ENCODE measurements around the gene KLRC2.
"Not testable (repeated sequence)": the region's sequence is repeated elsewhere in the genome, so short reads cannot be mapped to it uniquely, and the experiment has no call there.

Gene KLRC2

DNA sequence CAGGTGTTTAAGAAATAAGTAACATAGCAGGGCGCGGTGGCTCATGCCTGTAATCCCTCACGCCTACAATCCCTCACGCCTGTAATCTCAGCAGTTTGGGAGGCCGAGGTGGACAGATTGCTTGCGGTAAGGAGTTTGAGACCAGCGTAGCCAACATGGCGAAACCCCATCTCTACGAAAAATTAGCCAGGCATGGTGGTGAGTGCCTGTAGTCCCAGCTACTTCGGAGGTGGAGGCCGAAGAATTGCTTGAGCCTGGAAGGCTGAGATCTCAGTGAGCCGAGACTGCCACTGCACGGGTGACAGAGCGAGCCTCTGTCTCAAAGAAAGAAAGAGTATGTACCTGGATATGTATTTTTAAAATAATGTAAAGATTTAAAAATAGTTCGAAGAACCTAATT, 39.6 kb downstream of the KLRC2 start:
- H3K27me3 ChIP-seq (ENCODE audit: insufficient read depth, low read length); H3K9me3 ChIP-seq (ENCODE audit: low read length): not testable (repeated sequence)

GRCh38 chr12:10395390-10395998, 40.3 kb downstream of the KLRC2 start:
- no peaks in the 10 kb centered on the region for H3K27me3 ChIP-seq (ENCODE audit: insufficient read depth, low read length)
- no peak overlapping the region for H3K4me3 ChIP-seq (ENCODE audit: low read length)
- no peak overlapping the region for H2AFZ ChIP-seq (ENCODE audit: low read depth, low read length)
- H3K36me3 ChIP-seq (ENCODE audit: insufficient read depth, low read length): no peaks in the 10 kb centered on the region
- no peaks in the 10 kb centered on the region for H3K9me3 ChIP-seq (ENCODE audit: low read length)
- no peaks in the 10 kb centered on the region for H3K4me1 ChIP-seq (ENCODE audit: insufficient read depth, low read length)

More for the DNA sequence above, 39.6 kb downstream of the KLRC2 start:
- H3K4me1 ChIP-seq (ENCODE audit: insufficient read depth, low read length); H2AFZ ChIP-seq (ENCODE audit: low read depth, low read length); H3K4me3 ChIP-seq (ENCODE audit: low read length); H3K36me3 ChIP-seq (ENCODE audit: insufficient read depth, low read length): not testable (repeated sequence)

GRCh38 chr12:10394531-10395152, 41.2 kb downstream of the KLRC2 start:
- H3K36me3 ChIP-seq (ENCODE audit: insufficient read depth, low read length); H3K4me1 ChIP-seq (ENCODE audit: insufficient read depth, low read length); H2AFZ ChIP-seq (ENCODE audit: low read depth, low read length); H3K9me3 ChIP-seq (ENCODE audit: low read length); H3K4me3 ChIP-seq (ENCODE audit: low read length); H3K27me3 ChIP-seq (ENCODE audit: insufficient read depth, low read length): not testable (repeated sequence)

DNA sequence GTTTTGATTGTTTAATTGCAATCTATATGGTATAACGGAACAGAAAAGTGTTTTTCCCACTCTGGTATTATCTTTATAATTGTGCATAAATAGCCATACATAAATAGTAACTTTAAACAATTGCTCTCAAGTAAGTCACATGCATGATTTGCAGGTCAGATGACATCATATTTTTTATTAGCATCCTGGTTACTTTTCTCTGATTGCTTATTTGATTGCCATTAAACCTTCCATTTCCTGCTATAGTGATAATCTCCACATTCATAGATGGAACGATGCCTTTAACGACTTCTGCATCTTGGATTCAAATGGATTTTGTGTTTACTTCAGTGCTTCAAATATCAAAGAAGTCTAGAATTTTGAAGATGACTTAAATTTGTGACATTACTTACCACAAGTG, 42.5 kb downstream of the KLRC2 start:
- Histone ChIP-seq H3K4me1 (ENCODE audit: insufficient read depth, low read length) (no peaks in the 10 kb centered on the region), H3K36me3 (ENCODE audit: insufficient read depth, low read length) (no peaks in the 10 kb centered on the region), H3K4me3 (ENCODE audit: low read length) (no peak overlapping the region), H3K9me3 (ENCODE audit: low read length) (no peaks in the 10 kb centered on the region), H3K27me3 (ENCODE audit: insufficient read depth, low read length) (no peaks in the 10 kb centered on the region), H2AFZ (ENCODE audit: low read depth, low read length) (no peak overlapping the region)

DNA sequence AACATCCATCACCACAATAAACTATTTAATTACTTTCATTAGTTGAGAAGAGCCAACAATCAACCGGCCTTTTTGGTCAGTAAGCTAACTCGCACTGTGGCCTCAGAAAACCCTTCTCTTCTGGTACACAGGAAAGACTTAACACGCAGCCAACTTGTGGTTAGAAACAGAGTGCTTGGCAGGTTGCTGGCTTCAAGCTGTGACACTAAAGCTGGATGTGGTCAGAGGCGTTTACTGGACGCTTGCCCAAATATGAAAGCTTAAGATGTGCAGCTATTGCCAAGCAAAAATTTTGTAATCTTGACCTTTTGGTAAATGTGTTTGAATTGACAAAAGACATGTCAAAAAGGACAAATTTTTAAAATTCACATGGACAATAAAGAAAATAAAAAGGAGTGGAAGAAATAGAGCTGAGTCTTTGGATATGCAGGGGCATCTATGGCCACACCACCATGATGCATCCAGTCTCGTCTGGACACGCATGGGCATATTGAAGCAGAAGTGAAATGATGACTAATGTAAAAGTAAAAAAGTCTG, 43.3 kb downstream of the KLRC2 start:
- Histone ChIP-seq H3K4me1 (ENCODE audit: insufficient read depth, low read length) (no peaks in the 10 kb centered on the region), H2AFZ (ENCODE audit: low read depth, low read length) (no peak overlapping the region), H3K36me3 (ENCODE audit: insufficient read depth, low read length) (no peaks in the 10 kb centered on the region), H3K9me3 (ENCODE audit: low read length) (no peaks in the 10 kb centered on the region), H3K27me3 (ENCODE audit: insufficient read depth, low read length) (no peaks in the 10 kb centered on the region), H3K4me3 (ENCODE audit: low read length) (no peak overlapping the region)

- not testable (repeated sequence) for H3K36me3 ChIP-seq (ENCODE audit: insufficient read depth, low read length); H3K4me3 ChIP-seq (ENCODE audit: low read length); H3K27me3 ChIP-seq (ENCODE audit: insufficient read depth, low read length); H3K4me1 ChIP-seq (ENCODE audit: insufficient read depth, low read length); H2AFZ ChIP-seq (ENCODE audit: low read depth, low read length); H3K9me3 ChIP-seq (ENCODE audit: low read length)
Observed at GRCh38 chr12:10390991-10391390, 44.8 kb downstream of the KLRC2 start.

DNA sequence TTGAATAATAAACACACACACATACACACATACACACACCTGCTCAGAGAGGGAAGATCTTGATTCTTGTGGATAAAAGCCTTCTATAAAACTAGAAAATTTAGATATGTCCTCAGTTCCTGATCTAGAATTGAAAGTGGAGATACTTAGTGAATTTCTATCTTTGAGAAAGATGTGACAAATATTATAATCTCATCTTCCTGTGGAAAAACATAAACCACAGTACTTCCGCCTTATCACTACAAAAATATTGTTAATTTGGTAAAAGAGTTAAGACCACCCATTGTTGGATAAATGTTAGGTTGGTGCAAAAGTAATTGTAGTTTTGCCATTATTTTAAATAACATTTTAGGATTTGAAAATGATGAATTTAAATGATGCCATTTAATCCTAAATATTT, 45.9 kb downstream of the KLRC2 start, which contains the start of gene KLRK1:
Gene KLRK1 (minus strand): TSS at position 138 of the 400 bp plus-strand sequence. CDS start 1,231 bp downstream, outside the sequence.
- Histone ChIP-seq H3K9me3 (ENCODE audit: low read length) (no peaks in the 10 kb centered on the region), H3K4me1 (ENCODE audit: insufficient read depth, low read length) (no peaks in the 10 kb centered on the region), H2AFZ (ENCODE audit: low read depth, low read length) (no peak within 1 kb of the TSS), H3K4me3 (ENCODE audit: low read length) (no peak within 1 kb of the TSS), H3K36me3 (ENCODE audit: insufficient read depth, low read length) (no peaks in the 10 kb centered on the region), H3K27me3 (ENCODE audit: insufficient read depth, low read length) (no peaks in the 10 kb centered on the region)

GRCh38 chr12:10388624-10389413, 47.0 kb downstream of the KLRC2 start:
- Histone ChIP-seq H2AFZ (ENCODE audit: low read depth, low read length) (no peak overlapping the region), H3K27me3 (ENCODE audit: insufficient read depth, low read length) (no peaks in the 10 kb centered on the region), H3K4me1 (ENCODE audit: insufficient read depth, low read length) (no peaks in the 10 kb centered on the region), H3K9me3 (ENCODE audit: low read length) (no peaks in the 10 kb centered on the region), H3K36me3 (ENCODE audit: insufficient read depth, low read length) (no peaks in the 10 kb centered on the region), H3K4me3 (ENCODE audit: low read length) (no peak overlapping the region)

GRCh38 chr12:10387498-10387897, 48.3 kb downstream of the KLRC2 start:
- H3K9me3 ChIP-seq (ENCODE audit: low read length); H2AFZ ChIP-seq (ENCODE audit: low read depth, low read length); H3K27me3 ChIP-seq (ENCODE audit: insufficient read depth, low read length); H3K4me3 ChIP-seq (ENCODE audit: low read length); H3K36me3 ChIP-seq (ENCODE audit: insufficient read depth, low read length); H3K4me1 ChIP-seq (ENCODE audit: insufficient read depth, low read length): not testable (repeated sequence)

DNA sequence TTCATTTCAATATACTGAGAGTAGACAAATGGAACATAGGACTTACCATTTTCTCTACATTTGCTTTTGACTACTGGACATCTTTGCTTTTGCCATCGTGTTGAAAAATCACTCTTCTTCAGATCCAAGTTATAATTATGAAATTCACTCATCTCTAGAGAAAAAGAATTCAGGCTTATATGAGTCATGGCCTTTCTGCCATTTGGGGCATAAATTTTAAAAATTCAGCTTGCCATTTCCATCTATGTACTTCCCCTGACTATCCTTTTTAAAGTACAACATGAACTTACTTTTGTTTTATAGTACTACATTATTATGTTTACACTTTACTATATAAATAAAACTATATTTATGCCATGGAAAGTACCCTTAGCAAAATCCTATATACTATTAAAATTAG, 49.0 kb downstream of the KLRC2 start:
- H3K36me3 ChIP-seq (ENCODE audit: insufficient read depth, low read length): no peaks in the 10 kb centered on the region
- no peak overlapping the region for H3K4me3 ChIP-seq (ENCODE audit: low read length)
- H3K9me3 ChIP-seq (ENCODE audit: low read length): no peaks in the 10 kb centered on the region
- H2AFZ ChIP-seq (ENCODE audit: low read depth, low read length): no peak overlapping the region
- no peaks in the 10 kb centered on the region for H3K27me3 ChIP-seq (ENCODE audit: insufficient read depth, low read length)
- H3K4me1 ChIP-seq (ENCODE audit: insufficient read depth, low read length): no peaks in the 10 kb centered on the region

DNA sequence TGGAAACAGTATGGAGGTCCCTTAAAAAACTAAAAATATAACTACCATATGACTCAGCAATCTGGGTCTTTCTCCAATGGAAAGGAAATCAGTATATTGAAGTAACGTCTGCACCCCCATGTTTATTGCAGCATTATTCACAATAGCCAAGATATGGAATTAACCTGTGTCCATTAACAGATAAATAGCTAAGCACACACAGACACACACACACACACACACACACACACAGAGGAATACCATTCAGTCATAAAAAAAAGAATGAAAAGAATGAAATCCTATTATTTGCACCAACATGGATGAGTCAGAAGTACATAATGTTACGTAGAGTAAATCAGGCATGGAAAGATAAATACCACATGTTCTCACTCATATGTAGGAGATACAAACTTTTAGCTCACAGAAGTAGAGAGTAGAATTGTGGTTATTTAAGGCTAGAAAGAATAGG, 50.6 kb downstream of the KLRC2 start:
- no peak overlapping the region for H3K4me3 ChIP-seq (ENCODE audit: low read length)
- no peaks in the 10 kb centered on the region for H3K27me3 ChIP-seq (ENCODE audit: insufficient read depth, low read length)
- no peaks in the 10 kb centered on the region for H3K36me3 ChIP-seq (ENCODE audit: insufficient read depth, low read length)
- no peak overlapping the region for H2AFZ ChIP-seq (ENCODE audit: low read depth, low read length)
- H3K4me1 ChIP-seq (ENCODE audit: insufficient read depth, low read length): no peaks in the 10 kb centered on the region
- no peaks in the 10 kb centered on the region for H3K9me3 ChIP-seq (ENCODE audit: low read length)

DNA sequence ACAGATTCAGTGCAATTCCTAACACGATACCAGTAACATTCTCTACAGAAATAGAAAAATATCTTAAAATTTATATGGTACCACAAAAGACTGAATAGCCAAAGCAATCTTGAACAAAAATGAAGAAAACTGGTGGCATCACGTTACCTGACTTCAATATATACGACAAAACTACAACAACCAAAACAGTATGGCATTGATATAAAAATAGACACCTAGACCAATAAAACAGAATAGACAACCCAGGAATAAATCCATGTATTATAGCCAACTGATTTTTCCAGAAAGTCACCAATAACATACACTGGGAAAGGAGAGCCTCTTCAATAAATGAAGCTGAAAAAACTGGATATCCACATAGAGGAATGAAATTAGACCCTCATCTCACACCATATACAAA, 51.6 kb downstream of the KLRC2 start:
- Histone ChIP-seq H3K27me3 (ENCODE audit: insufficient read depth, low read length) (no peaks in the 10 kb centered on the region), H3K9me3 (ENCODE audit: low read length) (no peaks in the 10 kb centered on the region), H3K36me3 (ENCODE audit: insufficient read depth, low read length) (no peaks in the 10 kb centered on the region), H2AFZ (ENCODE audit: low read depth, low read length) (no peak overlapping the region), H3K4me3 (ENCODE audit: low read length) (no peak overlapping the region), H3K4me1 (ENCODE audit: insufficient read depth, low read length) (no peaks in the 10 kb centered on the region)

GRCh38 chr12:10381928-10382628, 53.7 kb downstream of the KLRC2 start:
- Histone ChIP-seq H3K9me3 (ENCODE audit: low read length) (no peaks in the 10 kb centered on the region), H3K4me3 (ENCODE audit: low read length) (no peak overlapping the region), H3K4me1 (ENCODE audit: insufficient read depth, low read length) (no peaks in the 10 kb centered on the region), H3K36me3 (ENCODE audit: insufficient read depth, low read length) (no peaks in the 10 kb centered on the region), H2AFZ (ENCODE audit: low read depth, low read length) (no peak overlapping the region), H3K27me3 (ENCODE audit: insufficient read depth, low read length) (no peaks in the 10 kb centered on the region)
